ENCODE results near the gene RFESD. TPM values are rescaled to one million over a fixed set of nuclear protein-coding genes. Genes with fewer than 3 reads are reported as not detected.
"Not testable (repeated sequence)": the region's sequence is repeated elsewhere in the genome, so short reads cannot be mapped to it uniquely, and the experiment has no call there.

Gene RFESD
- polyA plus RNA-seq, 3 donors, result 0.15 to 1.4 (median 0.24) TPM

- no peaks in the 10 kb centered on the region for H3K79me2 ChIP-seq (ENCODE audit: insufficient read depth, low read length)
- WGBS (ENCODE audit: insufficient coverage), result no CpG with 5 or more reads among the region's 2 CpGs
- no peaks in the 10 kb centered on the region for H3K27me3 ChIP-seq (ENCODE audit: control insufficient read depth in 2 of 2, insufficient read depth in 2 of 2, low read length in 2 of 2)
- H4K20me1 ChIP-seq (ENCODE audit: insufficient read depth, low read length), result no peaks in the 10 kb centered on the region
- TF ChIP-seq CTCF (IDR thresholded peaks at IDR 0.05), result no peak
- H3K27ac ChIP-seq (ENCODE audit: low read depth in 1 of 2, low read length in 2 of 2), result no peak overlapping the region
- no peak overlapping the region for H3K4me3 ChIP-seq (replicated peaks in 1 of 3; ENCODE audit: low read depth in 2 of 3, low read length in 3 of 3)
- H3K4me2 ChIP-seq (replicated peaks; ENCODE audit: extremely low read depth, low read length, poor library complexity, severe bottlenecking), result no peak overlapping the region
- Mint-ChIP-seq H3K36me3 (no peaks in the 10 kb centered on the region), H3K9me3 (peaks cover 0 to 9% (median 5%) of the 10 kb centered on the region in 7 donors), H3K4me1 (peaks cover 14% of the 10 kb centered on the region), H3K27me3 (ENCODE audit: low read depth in 3 of 3) (peaks cover 2 to 4% (median 2%) of the 10 kb centered on the region in 3 donors), H3K4me3 (no peak overlapping the region), H3K27ac (no peak overlapping the region)
- DNase-seq, result peak in 1 of 3 donors; percentile 56
- H3K9ac ChIP-seq (ENCODE audit: insufficient read depth, low read length, poor library complexity, severe bottlenecking), result no peak overlapping the region
- intact Hi-C loops (cut with micrococcal nuclease), result no loop called here
- peak overlapping the region; percentile 38 for H2AFZ ChIP-seq (ENCODE audit: insufficient read depth, low read depth, low read length, poor library complexity, severe bottlenecking)
- peaks cover 0 to 3% of the 10 kb centered on the region in 2 donors for H3K9me3 ChIP-seq (replicated peaks in 1 of 2; ENCODE audit: control insufficient read depth in 1 of 2, insufficient read depth in 1 of 2, low read length in 2 of 2)
- peaks cover 0 to 7% of the 10 kb centered on the region in 2 donors for H3K4me1 ChIP-seq (ENCODE audit: control insufficient read depth in 1 of 2, insufficient read depth in 2 of 2, low read length in 2 of 2)
- no peaks in the 10 kb centered on the region for H3K36me3 ChIP-seq (replicated peaks in 1 of 2; ENCODE audit: control insufficient read depth in 1 of 2, insufficient read depth in 2 of 2, low read length in 2 of 2)
Observed at GRCh38 chr5:95631255-95631958, 15.2 kb upstream of the RFESD start.

- Histone ChIP-seq H3K36me3 (replicated peaks in 1 of 2; ENCODE audit: control insufficient read depth in 1 of 2, insufficient read depth in 2 of 2, low read length in 2 of 2) (no peaks in the 10 kb centered on the region), H3K27ac (ENCODE audit: low read depth in 1 of 2, low read length in 2 of 2) (no peak overlapping the region), H3K79me2 (ENCODE audit: insufficient read depth, low read length) (no peaks in the 10 kb centered on the region), H3K9me3 (replicated peaks in 1 of 2; ENCODE audit: control insufficient read depth in 1 of 2, insufficient read depth in 1 of 2, low read length in 2 of 2) (peaks cover 0 to 3% of the 10 kb centered on the region in 2 donors), H3K27me3 (ENCODE audit: control insufficient read depth in 2 of 2, insufficient read depth in 2 of 2, low read length in 2 of 2) (no peaks in the 10 kb centered on the region), H2AFZ (ENCODE audit: insufficient read depth, low read depth, low read length, poor library complexity, severe bottlenecking) (peak overlapping the region; percentile 38), H3K4me2 (replicated peaks; ENCODE audit: extremely low read depth, low read length, poor library complexity, severe bottlenecking) (no peak overlapping the region), H3K4me3 (replicated peaks in 1 of 3; ENCODE audit: low read depth in 2 of 3, low read length in 3 of 3) (no peak overlapping the region), H3K9ac (ENCODE audit: insufficient read depth, low read length, poor library complexity, severe bottlenecking) (no peak overlapping the region), H3K4me1 (ENCODE audit: control insufficient read depth in 1 of 2, insufficient read depth in 2 of 2, low read length in 2 of 2) (peaks cover 0 to 7% of the 10 kb centered on the region in 2 donors), H4K20me1 (ENCODE audit: insufficient read depth, low read length) (no peaks in the 10 kb centered on the region)
- Mint-ChIP-seq H3K36me3 (no peaks in the 10 kb centered on the region), H3K4me1 (peaks cover 14% of the 10 kb centered on the region), H3K27ac (peak overlapping the region in 4 of 7 donors; percentile 50 to 85 (median 75)), H3K9me3 (peaks cover 0 to 9% (median 5%) of the 10 kb centered on the region in 7 donors), H3K27me3 (ENCODE audit: low read depth in 3 of 3) (peaks cover 2 to 9% (median 2%) of the 10 kb centered on the region in 3 donors), H3K4me3 (no peak overlapping the region)
- no peak for TF ChIP-seq CTCF (IDR thresholded peaks at IDR 0.05)
- DNase-seq, result peak; percentile 54 to 79 (median 55)
- WGBS (ENCODE audit: insufficient coverage), result 0% methylated on average over 1 of the region's 4 CpGs
- intact Hi-C loops (cut with micrococcal nuclease), result no loop called here
Observed at GRCh38 chr5:95631991-95632675, 14.4 kb upstream of the RFESD start.

GRCh38 chr5:95632942-95633341, 13.6 kb upstream of the RFESD start:
- H4K20me1 ChIP-seq (ENCODE audit: insufficient read depth, low read length); H3K4me1 ChIP-seq (ENCODE audit: control insufficient read depth in 1 of 2, insufficient read depth in 2 of 2, low read length in 2 of 2); H3K79me2 ChIP-seq (ENCODE audit: insufficient read depth, low read length); intact Hi-C loops (cut with micrococcal nuclease); H3K27me3 Mint-ChIP-seq (ENCODE audit: low read depth in 3 of 3); DNase-seq; H3K36me3 Mint-ChIP-seq; H3K36me3 ChIP-seq (replicated peaks in 1 of 2; ENCODE audit: control insufficient read depth in 1 of 2, insufficient read depth in 2 of 2, low read length in 2 of 2); H3K4me3 ChIP-seq (replicated peaks in 1 of 3; ENCODE audit: low read depth in 2 of 3, low read length in 3 of 3); H3K27ac Mint-ChIP-seq; H3K9ac ChIP-seq (ENCODE audit: insufficient read depth, low read length, poor library complexity, severe bottlenecking); H2AFZ ChIP-seq (ENCODE audit: insufficient read depth, low read depth, low read length, poor library complexity, severe bottlenecking); H3K27me3 ChIP-seq (ENCODE audit: control insufficient read depth in 2 of 2, insufficient read depth in 2 of 2, low read length in 2 of 2); H3K27ac ChIP-seq (ENCODE audit: low read depth in 1 of 2, low read length in 2 of 2); H3K4me2 ChIP-seq (replicated peaks; ENCODE audit: extremely low read depth, low read length, poor library complexity, severe bottlenecking); H3K9me3 Mint-ChIP-seq; H3K9me3 ChIP-seq (replicated peaks in 1 of 2; ENCODE audit: control insufficient read depth in 1 of 2, insufficient read depth in 1 of 2, low read length in 2 of 2); H3K4me3 Mint-ChIP-seq: not testable (repeated sequence)
- no CpG with 5 or more reads among the region's 2 CpGs for WGBS (ENCODE audit: insufficient coverage)
- H3K4me1 Mint-ChIP-seq, result peaks cover 14% of the 10 kb centered on the region
